Ovary (tissue), 9 donors: ENCODE results near the gene RBMS1. TPM values are rescaled to one million over a fixed set of nuclear protein-coding genes. Genes with fewer than 3 reads are reported as not detected.

ENCODE experiments used
- DNase-seq, 5 donors: peaks; one replicate each; pipeline ENCODE4 v3.0.0-alpha.2; 2019 to 2020
- H3K27ac ChIP-seq, 2 donors: fragments of 200-600 bp; one replicate each; pipeline versions ENCODE4 v1.5.1 to v1.8.0; 2019 to 2022
- H3K27me3 ChIP-seq: fragments of 200-600 bp; one replicate; pipeline ENCODE4 v1.8.0; 2022
- H3K36me3 ChIP-seq: fragments of 200-600 bp; sonication (generic); one replicate; pipeline ENCODE4 v1.5.1; 2019
- H3K4me1 ChIP-seq: one replicate; pipeline ENCODE4 v1.8.1; 2013; ENCODE audit warnings: mild to moderate bottlenecking, moderate library complexity; ENCODE audit not compliant: insufficient read depth
- H3K4me3 ChIP-seq: fragments of 200-600 bp; sonication (generic); one replicate; pipeline ENCODE4 v1.5.1; 2017
- H3K9me3 ChIP-seq, 2 donors: fragments of 200-600 bp in 1 of 2; sonication (generic) in 1 of 2; one replicate each; pipeline versions ENCODE4 v1.5.1 to v1.8.1; 2013 to 2019; ENCODE audit warnings: mild to moderate bottlenecking in 1 of 2, moderate library complexity in 1 of 2
- EP300 ChIP-seq: sonication (generic); formaldehyde crosslinking; IDR thresholded peaks from one replicate; pipeline ENCODE4 v1.6.1; 2017; ENCODE audit warnings: antibody characterized with exemption
- POLR2A ChIP-seq: fragments of 450-650 bp; IDR thresholded peaks from one replicate; pipeline ENCODE4 v1.6.1; 2017; ENCODE audit warnings: antibody characterized with exemption, mild to moderate bottlenecking, moderate library complexity
- WGBS, 3 donors: extraction: QIAGEN DNeasy Blood & Tissue Kit in 1 of 3; methylation state at CpG; one replicate each; pipeline versions ENCODE4 v1.1.5 to v1.1.7; 2013 to 2017; 5-methylcytosine and 5-hydroxymethylcytosine counted together
- intact Hi-C, 4 donors: fragments of 100-400 bp; cut with DNase I; formaldehyde crosslinking; loops; one replicate each; pipeline versions ENCODE4 v1.11.0 to v1.15.1; 2022 to 2023
- polyA plus RNA-seq, 2 donors: library from polyadenylated mRNA; stranded (reverse); fragments of 200-250 nt in 1 of 2; fragments of 350-450 nt in 1 of 2; fragmentation: Illumina TruSeq in 1 of 2; extraction: RNeasy Lipid Tissue Mini Kit (QIAGEN cat#74804) in 1 of 2; gene quantifications; one replicate each; pipeline ENCODE4 v1.2.3, GENCODE V29; 2013 to 2014
- total RNA-seq, 7 donors: library from RNA; depleted of rRNA in 2 of 7; stranded (reverse); fragments of >200 nt in 2 of 7; fragmentation: NEBNext Ultra II Directional in 3 of 7; extraction: Animal tissue kit (Norgen Biotek cat#: 25700) in 3 of 7; gene quantifications; one replicate each; pipeline versions ENCODE4 v1.1.0 to v1.2.4, GENCODE V29; 2016 to 2023
- TF ChIP-seq, protein P1 (sequence below), 3 donors: fragments of 450-650 bp in 2 of 3; fragments of 200-600 bp in 1 of 3; IDR thresholded peaks; one replicate each; pipeline versions ENCODE4 v1.5.1 to v1.8.0; 2016 to 2022; ENCODE audit warnings: antibody characterized with exemption in 3 of 3, mild to moderate bottlenecking in 1 of 3
- donor health status: DM: no; HTN: no; CAD: no; lungs with moderate emphysema.
- donor health status: DM: no; HTN: no; CAD: no.
- donor health status: Bipolar disorder and iron deficiency.
- donor health status: DM: yes; HTN: yes; CAD: no.
- donor health status: DM: no; HTN: no; CAD: no.
- donor health status: DM: yes; HTN: yes; CAD: no.

Gene RBMS1
- total and polyA plus RNA-seq, 9 donors = 50.7 to 91.9 (median 73.8) TPM

DNA sequence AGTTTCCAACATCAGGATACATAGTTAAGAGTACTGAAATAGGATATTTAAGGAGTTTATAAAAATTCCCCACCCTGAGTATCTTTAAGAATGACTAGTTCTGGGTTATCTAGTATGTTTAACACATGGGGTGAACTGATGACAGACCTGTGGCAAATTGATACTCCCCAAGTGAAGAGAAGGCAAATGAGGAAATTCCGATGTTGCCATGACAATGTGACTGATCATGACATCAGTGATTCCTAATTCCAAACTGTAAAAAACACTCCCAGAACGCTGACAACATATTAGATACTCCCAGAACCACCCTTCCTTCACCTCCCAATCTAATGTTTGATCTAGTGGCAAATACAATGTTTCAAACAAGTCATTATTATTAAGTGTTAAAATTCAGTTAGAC is 77.6 kb downstream of the RBMS1 start:
- no peak for TF ChIP-seq POLR2A
- TF ChIP-seq, protein P1, sequence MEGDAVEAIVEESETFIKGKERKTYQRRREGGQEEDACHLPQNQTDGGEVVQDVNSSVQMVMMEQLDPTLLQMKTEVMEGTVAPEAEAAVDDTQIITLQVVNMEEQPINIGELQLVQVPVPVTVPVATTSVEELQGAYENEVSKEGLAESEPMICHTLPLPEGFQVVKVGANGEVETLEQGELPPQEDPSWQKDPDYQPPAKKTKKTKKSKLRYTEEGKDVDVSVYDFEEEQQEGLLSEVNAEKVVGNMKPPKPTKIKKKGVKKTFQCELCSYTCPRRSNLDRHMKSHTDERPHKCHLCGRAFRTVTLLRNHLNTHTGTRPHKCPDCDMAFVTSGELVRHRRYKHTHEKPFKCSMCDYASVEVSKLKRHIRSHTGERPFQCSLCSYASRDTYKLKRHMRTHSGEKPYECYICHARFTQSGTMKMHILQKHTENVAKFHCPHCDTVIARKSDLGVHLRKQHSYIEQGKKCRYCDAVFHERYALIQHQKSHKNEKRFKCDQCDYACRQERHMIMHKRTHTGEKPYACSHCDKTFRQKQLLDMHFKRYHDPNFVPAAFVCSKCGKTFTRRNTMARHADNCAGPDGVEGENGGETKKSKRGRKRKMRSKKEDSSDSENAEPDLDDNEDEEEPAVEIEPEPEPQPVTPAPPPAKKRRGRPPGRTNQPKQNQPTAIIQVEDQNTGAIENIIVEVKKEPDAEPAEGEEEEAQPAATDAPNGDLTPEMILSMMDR (IDR thresholded peaks at IDR 0.05) = no peak
- no peak for TF ChIP-seq EP300
- no peaks in the 10 kb centered on the region for H3K27me3 ChIP-seq
- H3K27ac ChIP-seq = no peak overlapping the region
- peaks cover 6% of the 10 kb centered on the region for H3K4me1 ChIP-seq
- H3K36me3 ChIP-seq = no peaks in the 10 kb centered on the region
- intact Hi-C loops = no loop called here
- DNase-seq = no peak
- H3K4me3 ChIP-seq = no peak overlapping the region
- 82 to 92% (median 84%) methylated on average over 2 of the region's 2 CpGs for WGBS, 3 donors
- no peaks in the 10 kb centered on the region for H3K9me3 ChIP-seq

DNA sequence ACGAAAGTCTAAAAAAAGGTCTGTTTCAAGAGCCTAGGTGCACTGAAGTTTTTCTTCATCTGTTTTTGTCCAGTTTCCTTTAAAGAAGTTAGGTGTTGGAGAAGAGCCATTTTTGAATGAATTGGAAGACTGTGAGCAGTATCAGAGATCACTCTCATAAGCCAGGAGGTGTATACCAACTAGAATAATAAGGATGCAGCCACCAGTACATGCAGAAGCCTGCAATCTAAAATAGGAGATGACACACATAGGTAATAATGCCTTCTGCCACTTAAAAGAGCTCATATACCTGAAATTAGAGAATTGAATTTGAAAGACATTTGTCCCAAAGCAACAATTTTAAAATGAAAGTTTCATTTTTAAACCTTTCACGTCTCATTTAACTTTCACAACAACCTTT is 81.7 kb downstream of the RBMS1 start:
- no peak overlapping the region for H3K4me3 ChIP-seq
- DNase-seq = no peak
- TF ChIP-seq POLR2A (no peak), EP300 (no peak)
- TF ChIP-seq, protein P1 (IDR thresholded peaks at IDR 0.05) = no peak
- no peaks in the 10 kb centered on the region for H3K9me3 ChIP-seq
- no peaks in the 10 kb centered on the region for H3K27me3 ChIP-seq
- 68 to 74% (median 69%) methylated on average over 2 of the region's 2 CpGs for WGBS, 3 donors
- intact Hi-C loops = no loop called here
- H3K27ac ChIP-seq = no peak overlapping the region
- no peaks in the 10 kb centered on the region for H3K36me3 ChIP-seq
- peaks cover 7% of the 10 kb centered on the region for H3K4me1 ChIP-seq

DNA sequence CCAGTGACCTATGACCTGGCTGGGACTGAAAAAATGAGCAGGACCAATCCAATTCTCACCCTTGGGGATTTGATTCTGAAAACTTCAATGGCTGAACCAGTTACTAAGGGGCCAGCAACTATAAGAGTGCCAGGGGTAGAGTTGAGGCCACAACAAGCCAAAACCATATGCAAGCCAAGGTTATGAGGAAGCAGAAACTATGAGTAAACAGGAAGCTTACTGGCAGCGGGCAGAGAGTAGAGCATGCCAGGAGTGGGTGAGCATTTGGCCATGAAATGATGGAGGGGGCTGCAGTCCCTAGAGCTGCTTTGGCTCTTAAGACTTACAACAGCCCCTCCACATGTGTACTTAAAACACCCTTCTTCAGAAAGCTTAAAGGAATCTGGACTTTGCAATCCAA is 82.4 kb downstream of the RBMS1 start:
- peak overlapping the region in 1 of 2 donors; percentile 27 for H3K27ac ChIP-seq
- no peaks in the 10 kb centered on the region for H3K36me3 ChIP-seq
- WGBS, 3 donors = 9 to 40% (median 22%) methylated on average over 1 of the region's 1 CpG
- H3K9me3 ChIP-seq = no peaks in the 10 kb centered on the region
- H3K4me1 ChIP-seq = peaks cover 7% of the 10 kb centered on the region
- DNase-seq = no peak
- H3K4me3 ChIP-seq = no peak overlapping the region
- intact Hi-C loops = no loop called here
- H3K27me3 ChIP-seq = no peaks in the 10 kb centered on the region
- TF ChIP-seq POLR2A (no peak), EP300 (no peak)
- TF ChIP-seq, protein P1 (IDR thresholded peaks at IDR 0.05) = no peak

DNA sequence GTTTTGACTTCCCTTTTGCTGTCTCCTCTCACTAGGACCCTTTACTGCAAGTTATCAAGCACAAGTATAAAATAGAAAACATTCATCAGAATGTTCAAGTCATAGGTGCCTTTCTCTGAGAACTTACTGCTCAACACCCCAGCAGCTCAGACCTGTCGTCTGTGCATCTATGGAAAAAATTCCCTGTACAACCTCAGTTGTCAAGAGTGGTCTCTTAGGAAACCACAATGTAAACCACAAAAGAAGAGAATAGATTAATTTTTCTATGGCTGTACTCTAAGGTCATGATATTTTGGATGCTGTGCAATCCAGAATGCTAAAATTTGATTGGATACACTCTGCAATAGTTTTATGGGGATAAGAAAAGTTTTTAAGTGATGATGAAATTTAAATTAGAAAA is 84.1 kb downstream of the RBMS1 start:
- 56 to 82% (median 81%) methylated on average over 1 of the region's 1 CpG for WGBS, 3 donors

More for the DNA sequence above, 84.1 kb downstream of the RBMS1 start:
- Histone ChIP-seq H3K9me3 (no peaks in the 10 kb centered on the region), H3K27ac (no peak overlapping the region), H3K27me3 (no peaks in the 10 kb centered on the region), H3K4me1 (peaks cover 14% of the 10 kb centered on the region), H3K36me3 (no peaks in the 10 kb centered on the region), H3K4me3 (no peak overlapping the region)
- intact Hi-C loops = loop anchor here in 3 of 4 donors (10.0 kb wide), 3 partner anchors 75 to 555 kb away; partner anchors contain the start of gene RBMS1 (in 1 of the 3)
- no peak for TF ChIP-seq POLR2A
- TF ChIP-seq, protein P1 (IDR thresholded peaks at IDR 0.05) = no peak
- no peak for TF ChIP-seq EP300
- DNase-seq = no peak
